Nephron (organoid): ENCODE measurements around the gene SPAG7.
A peak's percentile ranks its signal among the peaks of the same experiment; 100 is the strongest.

Source experiments
- H3K27ac Mint-ChIP-seq, 3 experiments: 2 replicates each; pipeline ENCODE4 v1.8.0; 2020; ENCODE audit warnings: mixed read lengths in 3 of 3, mild to moderate bottlenecking in 2 of 3, moderate library complexity in 1 of 3
- H3K27me3 Mint-ChIP-seq: 2 replicates; pipeline ENCODE4 v1.8.0; 2021; ENCODE audit warnings: low read depth, mild to moderate bottlenecking, moderate library complexity, mixed read lengths
- H3K36me3 Mint-ChIP-seq: 2 replicates; pipeline ENCODE4 v1.8.0; 2020; ENCODE audit warnings: low read depth, mixed read lengths
- H3K4me1 Mint-ChIP-seq: 2 replicates; pipeline ENCODE4 v1.8.0; 2020; ENCODE audit warnings: mixed read lengths
- H3K4me3 Mint-ChIP-seq, 3 experiments: 2 replicates each; pipeline ENCODE4 v1.8.0; 2020; ENCODE audit warnings: mild to moderate bottlenecking in 3 of 3, mixed read lengths in 3 of 3, moderate library complexity in 2 of 3
- H3K9me3 Mint-ChIP-seq: 2 replicates; pipeline ENCODE4 v1.8.0; 2020; ENCODE audit warnings: mixed read lengths
- TF ChIP-seq, protein P1 (sequence below), 3 experiments: fragments of 200-600 bp; sonication (generic); IDR thresholded peaks; one replicate each; pipeline ENCODE4 v1.5.0; 2021; ENCODE audit warnings: antibody characterized with exemption in 3 of 3; ENCODE audit not compliant: unreplicated experiment in 3 of 3

The SPAG7 gene

GRCh38 chr17:4972322-4972721, 4.7 kb upstream of the SPAG7 start:
- Mint-ChIP-seq H3K4me1 (peaks cover 22% of the 10 kb centered on the region), H3K27me3 (no peaks in the 10 kb centered on the region), H3K9me3 (no peaks in the 10 kb centered on the region), H3K27ac (no peak overlapping the region), H3K36me3 (peaks cover 26% of the 10 kb centered on the region), H3K4me3 (peak overlapping the region in 2 of 3 experiments; percentile 31 to 55)
- TF ChIP-seq, protein P1, sequence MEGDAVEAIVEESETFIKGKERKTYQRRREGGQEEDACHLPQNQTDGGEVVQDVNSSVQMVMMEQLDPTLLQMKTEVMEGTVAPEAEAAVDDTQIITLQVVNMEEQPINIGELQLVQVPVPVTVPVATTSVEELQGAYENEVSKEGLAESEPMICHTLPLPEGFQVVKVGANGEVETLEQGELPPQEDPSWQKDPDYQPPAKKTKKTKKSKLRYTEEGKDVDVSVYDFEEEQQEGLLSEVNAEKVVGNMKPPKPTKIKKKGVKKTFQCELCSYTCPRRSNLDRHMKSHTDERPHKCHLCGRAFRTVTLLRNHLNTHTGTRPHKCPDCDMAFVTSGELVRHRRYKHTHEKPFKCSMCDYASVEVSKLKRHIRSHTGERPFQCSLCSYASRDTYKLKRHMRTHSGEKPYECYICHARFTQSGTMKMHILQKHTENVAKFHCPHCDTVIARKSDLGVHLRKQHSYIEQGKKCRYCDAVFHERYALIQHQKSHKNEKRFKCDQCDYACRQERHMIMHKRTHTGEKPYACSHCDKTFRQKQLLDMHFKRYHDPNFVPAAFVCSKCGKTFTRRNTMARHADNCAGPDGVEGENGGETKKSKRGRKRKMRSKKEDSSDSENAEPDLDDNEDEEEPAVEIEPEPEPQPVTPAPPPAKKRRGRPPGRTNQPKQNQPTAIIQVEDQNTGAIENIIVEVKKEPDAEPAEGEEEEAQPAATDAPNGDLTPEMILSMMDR (IDR thresholded peaks at IDR 0.05; ENCODE audit: unreplicated experiment in 3 of 3) = no peak

- TF ChIP-seq, protein P1 (IDR thresholded peaks at IDR 0.05; ENCODE audit: unreplicated experiment in 3 of 3) = no peak
Measured at GRCh38 chr17:4971826-4972225, 4.2 kb upstream of the SPAG7 start.

DNA sequence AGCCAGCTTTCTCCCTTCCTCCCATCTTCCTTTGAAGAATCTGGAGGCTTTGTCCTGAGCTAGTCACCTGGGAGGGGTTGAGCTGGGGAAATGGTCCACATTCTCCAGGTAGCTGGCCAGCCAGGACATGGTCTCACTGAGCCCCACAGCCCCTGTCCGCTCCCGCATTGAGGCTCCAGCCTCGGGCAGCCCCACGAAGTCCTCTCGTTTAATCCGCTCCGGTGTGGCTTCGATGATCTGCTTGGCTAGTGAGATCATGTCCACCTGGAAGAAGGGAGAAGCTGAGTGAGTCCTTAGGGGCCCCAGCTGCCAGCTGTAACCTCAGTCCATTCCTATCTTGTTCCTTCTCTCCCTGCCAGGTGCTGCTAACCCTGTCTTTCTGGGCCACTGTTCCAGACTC, 2.7 kb upstream of the SPAG7 start:
- Mint-ChIP-seq H3K27me3 (no peaks in the 10 kb centered on the region), H3K36me3 (peaks cover 30% of the 10 kb centered on the region), H3K4me1 (peaks cover 29% of the 10 kb centered on the region), H3K4me3 (peak overlapping the region; percentile 70 to 82 (median 72)), H3K27ac (peak overlapping the region in 2 of 3 experiments; percentile 62 to 76), H3K9me3 (no peaks in the 10 kb centered on the region)
- TF ChIP-seq, protein P1 (IDR thresholded peaks at IDR 0.05; ENCODE audit: unreplicated experiment in 3 of 3) = no peak

More at GRCh38 chr17:4971826-4972225, 4.2 kb upstream of the SPAG7 start:
- no peak overlapping the region for H3K27ac Mint-ChIP-seq
- no peak overlapping the region for H3K4me3 Mint-ChIP-seq
- peaks cover 26% of the 10 kb centered on the region for H3K36me3 Mint-ChIP-seq
- H3K4me1 Mint-ChIP-seq = peaks cover 22% of the 10 kb centered on the region
- H3K9me3 Mint-ChIP-seq = no peaks in the 10 kb centered on the region
- H3K27me3 Mint-ChIP-seq = no peaks in the 10 kb centered on the region

- Mint-ChIP-seq H3K27ac (no peak overlapping the region), H3K4me1 (peaks cover 29% of the 10 kb centered on the region), H3K36me3 (peaks cover 31% of the 10 kb centered on the region), H3K4me3 (no peak overlapping the region), H3K9me3 (no peaks in the 10 kb centered on the region), H3K27me3 (no peaks in the 10 kb centered on the region)
- TF ChIP-seq, protein P1 (IDR thresholded peaks at IDR 0.05; ENCODE audit: unreplicated experiment in 3 of 3) = no peak
Measured at GRCh38 chr17:4969551-4970173, 2.0 kb upstream of the SPAG7 start.

- peaks cover 29% of the 10 kb centered on the region for H3K4me1 Mint-ChIP-seq
- TF ChIP-seq, protein P1 (IDR thresholded peaks at IDR 0.05; ENCODE audit: unreplicated experiment in 3 of 3) = no peak
- H3K27ac Mint-ChIP-seq = no peak overlapping the region
- no peak overlapping the region for H3K4me3 Mint-ChIP-seq
- H3K27me3 Mint-ChIP-seq = no peaks in the 10 kb centered on the region
- H3K36me3 Mint-ChIP-seq = peaks cover 26% of the 10 kb centered on the region
- H3K9me3 Mint-ChIP-seq = no peaks in the 10 kb centered on the region
Measured at GRCh38 chr17:4969047-4969550, 1.5 kb upstream of the SPAG7 start.

GRCh38 chr17:4968486-4969046, 949 bp upstream of the SPAG7 start:
- H3K36me3 Mint-ChIP-seq = peaks cover 22% of the 10 kb centered on the region
- H3K4me1 Mint-ChIP-seq = peaks cover 29% of the 10 kb centered on the region
- H3K27ac Mint-ChIP-seq = no peak overlapping the region
- TF ChIP-seq, protein P1 (IDR thresholded peaks at IDR 0.05; ENCODE audit: unreplicated experiment in 3 of 3) = no peak
- no peaks in the 10 kb centered on the region for H3K9me3 Mint-ChIP-seq
- H3K27me3 Mint-ChIP-seq = no peaks in the 10 kb centered on the region
- H3K4me3 Mint-ChIP-seq = no peak overlapping the region
